H1 (cell line): ENCODE data around the gene LARP4B.

Experiments used
- JUND ChIP-seq: IDR thresholded peaks from 2 replicates; pipeline ENCODE4 v1.6.1; 2011; ENCODE audit warnings: mild to moderate bottlenecking, improper control_type of control experiment, low read length
- TAF1 ChIP-seq: IDR thresholded peaks from 2 replicates; pipeline ENCODE4 v1.6.1; 2011; ENCODE audit warnings: mild to moderate bottlenecking, low read depth, low read length

DNA sequence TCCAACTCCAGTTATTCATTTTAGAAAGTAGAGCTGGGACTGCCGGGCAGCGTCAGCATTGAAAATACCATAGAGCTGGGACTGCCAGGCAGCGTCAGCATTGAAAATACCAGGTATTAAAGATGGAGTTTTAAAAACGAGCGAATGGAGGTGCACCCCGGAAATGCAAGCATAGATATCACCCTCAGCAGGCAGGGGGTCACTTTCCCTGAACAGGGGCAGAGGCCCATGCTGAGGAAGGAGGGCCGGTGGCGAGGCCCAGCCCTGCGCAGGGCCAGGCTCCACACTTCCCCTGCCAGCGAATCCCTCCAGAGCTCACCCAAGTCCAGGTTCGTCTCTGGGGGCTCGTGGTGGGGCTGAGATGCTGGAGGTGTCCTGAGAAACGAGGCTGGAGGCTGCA lies 157.3 kb downstream of the LARP4B start:
- TF ChIP-seq JUND: no peak
- no peak for TF ChIP-seq TAF1
